ENCODE measurements around the gene FAM228B. TPM values are rescaled to one million over a fixed set of nuclear protein-coding genes. Genes with fewer than 3 reads are reported as not detected.

FAM228B gene
- total RNA-seq, 1 donor from 2014 or later: 38.0 TPM

- TF ChIP-seq CTCF (IDR thresholded peaks at IDR 0.05; ENCODE audit: unreplicated experiment): no peak
- no peaks in the 10 kb centered on the region for H3K4me1 Mint-ChIP-seq
- peaks cover 48% of the 10 kb centered on the region for H3K36me3 Mint-ChIP-seq
- DNase-seq (ENCODE audit: low spot score in 2 of 2, unreplicated experiment in 2 of 2): no peak
- no peak overlapping the region for H3K27ac Mint-ChIP-seq
- H3K27me3 Mint-ChIP-seq (ENCODE audit: low read depth): no peaks in the 10 kb centered on the region
- peaks cover 50% of the 10 kb centered on the region for H3K9me3 Mint-ChIP-seq
- no peak overlapping the region for H3K4me3 Mint-ChIP-seq
Measured at GRCh38 chr2:24101992-24102391, 21.3 kb upstream of the FAM228B start.

- peaks cover 50% of the 10 kb centered on the region for H3K9me3 Mint-ChIP-seq
- H3K27ac Mint-ChIP-seq: no peak overlapping the region
- no peaks in the 10 kb centered on the region for H3K27me3 Mint-ChIP-seq (ENCODE audit: low read depth)
- H3K36me3 Mint-ChIP-seq: peaks cover 49% of the 10 kb centered on the region
- TF ChIP-seq CTCF (IDR thresholded peaks at IDR 0.05; ENCODE audit: unreplicated experiment): no peak
- DNase-seq (ENCODE audit: low spot score in 2 of 2, unreplicated experiment in 2 of 2): no peak
- no peaks in the 10 kb centered on the region for H3K4me1 Mint-ChIP-seq
- no peak overlapping the region for H3K4me3 Mint-ChIP-seq
Measured at GRCh38 chr2:24102677-24103076, 20.6 kb upstream of the FAM228B start.

- Mint-ChIP-seq H3K27me3 (ENCODE audit: low read depth) (no peaks in the 10 kb centered on the region), H3K27ac (no peak overlapping the region), H3K36me3 (peaks cover 48% of the 10 kb centered on the region), H3K4me1 (no peaks in the 10 kb centered on the region), H3K9me3 (peaks cover 46% of the 10 kb centered on the region), H3K4me3 (no peak overlapping the region)
- no peak for TF ChIP-seq CTCF (IDR thresholded peaks at IDR 0.05; ENCODE audit: unreplicated experiment)
- no peak for DNase-seq (ENCODE audit: low spot score in 2 of 2, unreplicated experiment in 2 of 2)
Measured at GRCh38 chr2:24104110-24104650, 19.1 kb upstream of the FAM228B start.

GRCh38 chr2:24104906-24105305 lies 18.4 kb upstream of the FAM228B start:
- Mint-ChIP-seq H3K4me1 (no peaks in the 10 kb centered on the region), H3K4me3 (no peak overlapping the region)
- no peak for TF ChIP-seq CTCF (IDR thresholded peaks at IDR 0.05; ENCODE audit: unreplicated experiment)

GRCh38 chr2:24105816-24106215 lies 17.5 kb upstream of the FAM228B start:
- peaks cover 43% of the 10 kb centered on the region for H3K36me3 Mint-ChIP-seq
- no peaks in the 10 kb centered on the region for H3K27me3 Mint-ChIP-seq (ENCODE audit: low read depth)
- no peak overlapping the region for H3K27ac Mint-ChIP-seq
- TF ChIP-seq CTCF (IDR thresholded peaks at IDR 0.05; ENCODE audit: unreplicated experiment): no peak
- no peaks in the 10 kb centered on the region for H3K4me1 Mint-ChIP-seq
- DNase-seq (ENCODE audit: low spot score in 2 of 2, unreplicated experiment in 2 of 2): no peak
- no peak overlapping the region for H3K4me3 Mint-ChIP-seq
- H3K9me3 Mint-ChIP-seq: peaks cover 44% of the 10 kb centered on the region

More at GRCh38 chr2:24104906-24105305, 18.4 kb upstream of the FAM228B start:
- peaks cover 47% of the 10 kb centered on the region for H3K9me3 Mint-ChIP-seq
- no peaks in the 10 kb centered on the region for H3K27me3 Mint-ChIP-seq (ENCODE audit: low read depth)
- no peak for DNase-seq (ENCODE audit: low spot score in 2 of 2, unreplicated experiment in 2 of 2)
- H3K36me3 Mint-ChIP-seq: peaks cover 45% of the 10 kb centered on the region
- no peak overlapping the region for H3K27ac Mint-ChIP-seq

- DNase-seq (ENCODE audit: low spot score in 2 of 2, unreplicated experiment in 2 of 2): no peak
- no peak for TF ChIP-seq CTCF (IDR thresholded peaks at IDR 0.05; ENCODE audit: unreplicated experiment)
- Mint-ChIP-seq H3K4me3 (no peak overlapping the region), H3K4me1 (peaks cover 6% of the 10 kb centered on the region), H3K36me3 (peaks cover 41% of the 10 kb centered on the region), H3K9me3 (peaks cover 44% of the 10 kb centered on the region), H3K27me3 (ENCODE audit: low read depth) (no peaks in the 10 kb centered on the region), H3K27ac (no peak overlapping the region)
Measured at GRCh38 chr2:24106786-24107185, 16.5 kb upstream of the FAM228B start.

All from mesothelial cell of epicardium (in vitro differentiated cells).